ENCODE results near the gene ADARB2. TPM values are rescaled to one million over a fixed set of nuclear protein-coding genes. Genes with fewer than 3 reads are reported as not detected.

Gene ADARB2
- total and polyA plus RNA-seq, 3 donors from 2014 or later = 8.5 to 13.0 (median 10.4) TPM

- intact Hi-C loops (cut with DNase I; ENCODE audit: low total_unique reads) = no loop called here
- no peak for DNase-seq
- Histone ChIP-seq H3K27ac (no peak overlapping the region), H3K4me3 (no peak overlapping the region), H3K4me1 (no peaks in the 10 kb centered on the region), H3K36me3 (ENCODE audit: low read depth, missing control alignments) (no peaks in the 10 kb centered on the region), H3K9me3 (no peaks in the 10 kb centered on the region), H3K27me3 (no peaks in the 10 kb centered on the region)
- WGBS, 2 donors = 86 to 90% methylated on average over 3 of the region's 3 CpGs
- TF ChIP-seq POLR2A (IDR thresholded peaks at IDR 0.05) (no peak), CTCF (IDR thresholded peaks at IDR 0.05) (no peak)
Measured at GRCh38 chr10:1320739-1321320, 416.5 kb downstream of the ADARB2 start.

GRCh38 chr10:1316809-1317143 lies 420.5 kb downstream of the ADARB2 start:
- no peak for DNase-seq
- H3K4me1 ChIP-seq = no peaks in the 10 kb centered on the region
- H3K4me3 ChIP-seq = no peak overlapping the region
- intact Hi-C loops (cut with DNase I; ENCODE audit: low total_unique reads) = no loop called here
- H3K9me3 ChIP-seq = no peaks in the 10 kb centered on the region
- no peaks in the 10 kb centered on the region for H3K36me3 ChIP-seq (ENCODE audit: low read depth, missing control alignments)
- WGBS, 2 donors = 66 to 76% methylated on average over 8 of the region's 8 CpGs
- no peaks in the 10 kb centered on the region for H3K27me3 ChIP-seq
- no peak for TF ChIP-seq POLR2A (IDR thresholded peaks at IDR 0.05)
- H3K27ac ChIP-seq = no peak overlapping the region

GRCh38 chr10:1316121-1316808 lies 421.1 kb downstream of the ADARB2 start:
- intact Hi-C loops (cut with DNase I; ENCODE audit: low total_unique reads) = no loop called here

GRCh38 chr10:1315178-1315577 lies 422.1 kb downstream of the ADARB2 start:
- 64 to 85% methylated on average over 6 to 10 of the region's 10 CpGs for WGBS, 2 donors
- no peak for DNase-seq
- TF ChIP-seq POLR2A (IDR thresholded peaks at IDR 0.05) (no peak), CTCF (IDR thresholded peaks at IDR 0.05) (no peak)
- no peaks in the 10 kb centered on the region for H3K9me3 ChIP-seq
- no peaks in the 10 kb centered on the region for H3K27me3 ChIP-seq
- no peaks in the 10 kb centered on the region for H3K4me1 ChIP-seq
- H3K4me3 ChIP-seq = no peak overlapping the region
- no peak overlapping the region for H3K27ac ChIP-seq
- no peaks in the 10 kb centered on the region for H3K36me3 ChIP-seq (ENCODE audit: low read depth, missing control alignments)
- intact Hi-C loops (cut with DNase I; ENCODE audit: low total_unique reads) = no loop called here

More at GRCh38 chr10:1316121-1316808, 421.1 kb downstream of the ADARB2 start:
- no peak overlapping the region for H3K4me3 ChIP-seq
- TF ChIP-seq POLR2A (IDR thresholded peaks at IDR 0.05) (no peak), CTCF (IDR thresholded peaks at IDR 0.05) (no peak)
- no peaks in the 10 kb centered on the region for H3K4me1 ChIP-seq
- H3K27ac ChIP-seq = no peak overlapping the region
- H3K9me3 ChIP-seq = no peaks in the 10 kb centered on the region
- DNase-seq = no peak
- no peaks in the 10 kb centered on the region for H3K27me3 ChIP-seq
- 67 to 70% methylated on average over 16 of the region's 16 CpGs for WGBS, 2 donors
- H3K36me3 ChIP-seq (ENCODE audit: low read depth, missing control alignments) = no peaks in the 10 kb centered on the region

GRCh38 chr10:1311726-1312125 lies 425.6 kb downstream of the ADARB2 start:
- no peak for TF ChIP-seq CTCF (IDR thresholded peaks at IDR 0.05)
- TF ChIP-seq POLR2A (IDR thresholded peaks at IDR 0.05) = no peak
- no peaks in the 10 kb centered on the region for H3K36me3 ChIP-seq (ENCODE audit: low read depth, missing control alignments)
- no peaks in the 10 kb centered on the region for H3K4me1 ChIP-seq
- DNase-seq = no peak
- intact Hi-C loops (cut with DNase I; ENCODE audit: low total_unique reads) = no loop called here
- H3K9me3 ChIP-seq = no peaks in the 10 kb centered on the region
- 88 to 89% methylated on average over 7 of the region's 7 CpGs for WGBS, 2 donors
- no peaks in the 10 kb centered on the region for H3K27me3 ChIP-seq
- H3K4me3 ChIP-seq = no peak overlapping the region
- H3K27ac ChIP-seq = no peak overlapping the region

Measured in testis (tissue), 3 donors.